ENCODE measurements around the gene PLA2G10. TPM values are rescaled to one million over a fixed set of nuclear protein-coding genes. Genes with fewer than 3 reads are reported as not detected.
"Not testable (repeated sequence)": the region's sequence is repeated elsewhere in the genome, so short reads cannot be mapped to it uniquely, and the experiment has no call there.

PLA2G10 gene
- total and polyA plus RNA-seq, 2 of the 13 experiments (the other 11 are each of a cell fraction or from before 2014, with no cell fraction given): not detected

DNA sequence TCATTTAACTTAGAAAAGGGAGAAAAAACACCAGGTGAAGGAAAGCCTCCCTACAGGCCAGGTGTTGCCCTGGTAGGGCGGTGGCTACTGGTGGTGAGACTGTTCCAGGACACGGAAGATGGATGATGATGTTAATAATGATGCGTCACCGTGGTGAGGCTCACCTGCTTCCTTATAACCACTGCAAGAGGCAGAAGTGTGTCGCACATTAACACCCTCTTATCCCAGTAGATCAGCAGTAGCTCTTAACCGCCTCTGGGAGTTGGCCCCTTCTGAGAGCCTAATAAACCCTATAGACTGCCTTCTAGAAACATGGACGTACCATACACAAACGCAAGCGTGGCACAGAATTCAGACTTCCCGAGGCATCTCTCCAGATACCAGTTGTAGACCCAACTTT lies 53.6 kb downstream of the PLA2G10 start:
- ATAC-seq (no peak), FAIRE-seq (no peak), DNase-seq (ENCODE audit: low spot score) (no peak)
- H3K79me2 ChIP-seq (ENCODE audit: insufficient read depth, low read length): peaks cover 77% of the 10 kb centered on the region
- no peaks in the 10 kb centered on the region for H3K9me3 ChIP-seq (ENCODE audit: low read length)
- H3K4me1 ChIP-seq (ENCODE audit: insufficient read depth, low read length): peaks cover 24% of the 10 kb centered on the region
- no TSS peak for BruUV-seq (replicated peaks)
- WGBS (ENCODE audit: low lambda C conversion rate): 96% methylated on average over 10 of the region's 10 CpGs
- no peak overlapping the region for H3K9ac ChIP-seq (ENCODE audit: insufficient read depth, low read depth, low read length)
- no peak overlapping the region for H3K4me3 ChIP-seq (replicated peaks in 1 of 3; ENCODE audit: insufficient read depth in 1 of 3, low read depth in 2 of 3, low read length in 3 of 3)
- no peak overlapping the region for H3K4me2 ChIP-seq (ENCODE audit: low read depth, low read length)
- CTCF ChIA-PET (ENCODE audit: low intra/inter-chr PET ratio, low total read pairs): no interaction called here
- H4K20me1 ChIP-seq (ENCODE audit: insufficient read depth, low read length): peaks cover 24% of the 10 kb centered on the region
- H3K27me3 ChIP-seq (ENCODE audit: control insufficient read depth in 1 of 2, insufficient read depth in 2 of 2, low read length in 2 of 2): no peaks in the 10 kb centered on the region
- TF ChIP-seq, protein P1, sequence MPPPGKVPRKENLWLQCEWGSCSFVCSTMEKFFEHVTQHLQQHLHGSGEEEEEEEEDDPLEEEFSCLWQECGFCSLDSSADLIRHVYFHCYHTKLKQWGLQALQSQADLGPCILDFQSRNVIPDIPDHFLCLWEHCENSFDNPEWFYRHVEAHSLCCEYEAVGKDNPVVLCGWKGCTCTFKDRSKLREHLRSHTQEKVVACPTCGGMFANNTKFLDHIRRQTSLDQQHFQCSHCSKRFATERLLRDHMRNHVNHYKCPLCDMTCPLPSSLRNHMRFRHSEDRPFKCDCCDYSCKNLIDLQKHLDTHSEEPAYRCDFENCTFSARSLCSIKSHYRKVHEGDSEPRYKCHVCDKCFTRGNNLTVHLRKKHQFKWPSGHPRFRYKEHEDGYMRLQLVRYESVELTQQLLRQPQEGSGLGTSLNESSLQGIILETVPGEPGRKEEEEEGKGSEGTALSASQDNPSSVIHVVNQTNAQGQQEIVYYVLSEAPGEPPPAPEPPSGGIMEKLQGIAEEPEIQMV (CRISPR knock-in tag; IDR thresholded peaks at IDR 0.05; ENCODE audit: low read depth): no peak
- TF ChIP-seq RBFOX2 (IDR thresholded peaks at IDR 0.05; ENCODE audit: low read depth, low read length): 0 out of 2 replicates have a peak, but pooled peaks have one; percentile 46
- H2AFZ ChIP-seq (ENCODE audit: low read length): no peak overlapping the region
- intact Hi-C loops (cut with micrococcal nuclease; ENCODE audit: unreplicated experiment): no loop called here
- in situ Hi-C loops (cut with HindIII; ENCODE audit: extremely low pct_ligation_motif_present, low pct_unique_long_range_greater_than_20kb): no loop called here
- peaks cover 20 to 52% of the 10 kb centered on the region in 2 experiments for H3K36me3 ChIP-seq (replicated peaks in 1 of 2; ENCODE audit: control insufficient read depth in 1 of 2, insufficient read depth in 2 of 2, low read length in 2 of 2)
- no peak overlapping the region for H3K27ac ChIP-seq (ENCODE audit: extremely low read length, insufficient read depth, low read length)
- POLR2A ChIA-PET: no interaction called here

DNA sequence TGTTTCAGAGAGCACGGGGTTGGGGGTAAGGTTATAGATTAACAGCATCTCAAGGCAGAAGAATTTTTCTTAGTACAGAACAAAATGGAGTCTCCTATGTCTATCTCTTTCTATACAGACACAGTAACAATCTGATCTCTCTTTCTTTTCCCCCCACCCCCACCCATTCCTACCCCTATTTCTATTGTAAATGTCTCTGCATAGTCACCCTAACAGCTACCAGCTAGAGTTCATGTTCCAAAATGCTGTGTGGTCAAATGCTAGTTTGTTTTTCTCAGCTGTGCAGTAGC lies 57.2 kb downstream of the PLA2G10 start:
- FAIRE-seq; ATAC-seq; H3K27ac ChIP-seq (ENCODE audit: extremely low read length, insufficient read depth, low read length); CTCF ChIA-PET (ENCODE audit: low intra/inter-chr PET ratio, low total read pairs); H2AFZ ChIP-seq (ENCODE audit: low read length); H3K9ac ChIP-seq (ENCODE audit: insufficient read depth, low read depth, low read length); POLR2A ChIA-PET; DNase-seq (ENCODE audit: low spot score); H3K27me3 ChIP-seq (ENCODE audit: control insufficient read depth in 1 of 2, insufficient read depth in 2 of 2, low read length in 2 of 2); H3K9me3 ChIP-seq (ENCODE audit: low read length); in situ Hi-C loops (cut with HindIII; ENCODE audit: extremely low pct_ligation_motif_present, low pct_unique_long_range_greater_than_20kb); H3K4me2 ChIP-seq (ENCODE audit: low read depth, low read length); BruUV-seq (replicated peaks); H3K4me3 ChIP-seq (replicated peaks in 1 of 3; ENCODE audit: insufficient read depth in 1 of 3, low read depth in 2 of 3, low read length in 3 of 3); intact Hi-C loops (cut with micrococcal nuclease; ENCODE audit: unreplicated experiment): not testable (repeated sequence)
- 0 out of 2 replicates have a peak, but pooled peaks have one; percentile 45 for TF ChIP-seq ZNF382 (CRISPR knock-in tag; IDR thresholded peaks at IDR 0.05; ENCODE audit: borderline replicate concordance)
- TF ChIP-seq ZMYM4 (CRISPR knock-in tag; IDR thresholded peaks at IDR 0.05): 0 out of 2 replicates have a peak, but pooled peaks have one; percentile 1
- 11% methylated on average over 1 of the region's 1 CpG for WGBS (ENCODE audit: low lambda C conversion rate)
- peaks cover 6 to 42% of the 10 kb centered on the region in 2 experiments for H3K36me3 ChIP-seq (replicated peaks in 1 of 2; ENCODE audit: control insufficient read depth in 1 of 2, insufficient read depth in 2 of 2, low read length in 2 of 2)
- peaks cover 45% of the 10 kb centered on the region for H3K4me1 ChIP-seq (ENCODE audit: insufficient read depth, low read length)
- peaks cover 84% of the 10 kb centered on the region for H3K79me2 ChIP-seq (ENCODE audit: insufficient read depth, low read length)
- peaks cover 35% of the 10 kb centered on the region for H4K20me1 ChIP-seq (ENCODE audit: insufficient read depth, low read length)

All from HepG2 (cell line).